Activated naive CD4-positive, alpha-beta T cell (primary cell): ENCODE results near the gene ACAP2.
"Not testable (repeated sequence)": the region's sequence is repeated elsewhere in the genome, so short reads cannot be mapped to it uniquely, and the experiment has no call there.

Experiments used
- DNase-seq, 4 experiments: peaks; one replicate each; lab custom pipeline; 2025; lab: John Stamatoyannopoulos, UW

ACAP2 gene

GRCh38 chr3:195442573-195443390 lies at the start of gene ACAP2:
Gene ACAP2 (minus strand): TSS chr3:195443020. CDS start chr3:195442847, 173 bp downstream.
- DNase-seq, result peak; percentile 93 to 98 (median 96)

GRCh38 chr3:195475614-195476013 lies 32.8 kb upstream of the ACAP2 start:
- no peak for DNase-seq

GRCh38 chr3:195475116-195475515 lies 32.3 kb upstream of the ACAP2 start:
- not testable (repeated sequence) for DNase-seq

DNA sequence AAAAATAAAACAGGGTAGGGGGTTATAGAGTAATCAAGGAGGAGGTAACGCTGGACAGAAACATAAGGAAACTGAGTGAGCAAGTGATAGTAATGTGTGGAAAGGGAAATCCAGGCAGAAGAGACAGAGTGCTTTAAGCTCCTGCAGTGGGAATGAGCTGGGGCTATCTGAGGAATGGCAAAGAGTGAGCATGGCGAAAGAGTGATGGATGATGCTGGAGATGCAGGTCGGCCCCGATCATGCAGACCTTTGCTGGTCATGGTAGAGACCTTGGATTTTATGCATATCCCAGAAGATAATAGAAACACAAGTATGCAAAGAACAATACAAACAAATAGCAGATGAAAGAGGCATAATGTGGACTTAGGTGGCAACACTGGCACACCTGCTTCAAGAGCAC lies 26.0 kb upstream of the ACAP2 start:
- DNase-seq, result no peak

GRCh38 chr3:195468391-195468776 lies 25.6 kb upstream of the ACAP2 start:
- DNase-seq, result no peak

DNA sequence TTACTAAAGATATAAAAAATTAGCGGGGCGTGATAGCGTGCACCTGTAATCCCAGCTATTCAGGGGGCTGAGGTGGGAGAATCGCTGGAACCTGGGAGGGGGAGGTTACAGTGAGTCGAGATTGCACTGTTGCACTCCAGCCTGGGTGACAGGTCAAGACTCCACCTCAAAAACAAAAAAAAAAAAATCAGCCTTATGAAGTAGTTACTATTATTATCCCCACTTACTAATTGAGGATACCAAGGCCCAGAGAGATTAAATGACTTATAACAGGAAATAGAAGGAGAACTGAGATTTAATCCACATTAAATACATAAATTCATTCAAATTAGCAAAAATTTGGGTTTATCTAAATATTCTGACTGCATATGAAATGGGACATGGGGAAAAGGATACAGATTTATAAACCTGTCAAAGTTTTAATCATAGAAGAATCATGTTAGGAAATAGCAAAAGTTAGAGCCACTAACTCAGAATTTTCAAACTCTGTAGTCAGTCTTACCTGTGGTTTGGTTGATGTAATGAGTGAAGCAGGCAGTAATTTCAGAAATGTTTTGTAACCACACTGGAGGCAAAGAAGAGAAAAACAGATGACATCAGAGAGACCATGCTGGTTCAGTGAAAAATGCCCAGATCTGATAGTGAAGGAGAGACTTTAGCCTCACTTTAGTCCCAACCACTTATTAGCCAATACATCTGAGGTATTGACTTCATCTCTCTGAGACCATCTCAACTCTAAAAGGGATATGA lies 25.0 kb upstream of the ACAP2 start:
- DNase-seq, result no peak

DNA sequence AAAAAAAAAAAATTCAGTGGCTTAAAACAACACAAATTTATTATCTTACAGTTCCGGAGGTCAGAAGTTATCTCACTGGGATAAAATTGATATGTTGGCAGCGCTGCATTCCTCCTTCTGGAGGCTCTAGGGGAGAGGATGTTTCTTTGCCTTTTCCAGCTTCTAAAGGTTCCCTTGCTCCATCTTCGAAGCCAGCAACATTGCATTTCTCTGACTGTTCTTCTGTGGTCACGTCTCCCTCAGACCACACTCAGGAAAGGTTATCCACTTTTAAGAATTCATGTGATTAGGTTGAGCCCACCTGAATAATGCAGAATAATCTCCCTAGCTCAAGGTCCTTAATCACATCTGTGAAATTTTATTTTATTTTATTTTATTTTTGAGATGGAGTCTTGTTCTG lies 23.4 kb upstream of the ACAP2 start:
- DNase-seq, result no peak

DNA sequence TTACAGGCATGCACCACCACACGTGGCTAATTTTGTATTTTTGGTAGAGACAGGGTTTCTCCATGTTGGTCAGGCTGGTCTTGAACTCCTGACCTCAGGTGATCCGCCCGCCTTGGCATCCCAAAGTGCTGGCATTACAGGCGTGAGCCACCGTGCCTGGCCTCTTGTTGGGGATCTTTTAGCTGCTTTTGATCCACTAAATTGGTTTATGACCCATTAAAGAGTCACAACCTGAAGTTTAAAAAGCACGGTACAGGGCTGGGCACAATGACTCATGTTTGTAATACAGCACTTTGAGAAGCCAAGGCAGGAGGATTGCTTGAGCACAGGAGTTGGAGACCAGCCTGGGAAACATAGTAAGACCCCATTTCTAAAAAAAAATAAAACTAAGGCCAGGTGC lies 20.1 kb upstream of the ACAP2 start:
- not testable (repeated sequence) for DNase-seq

- DNase-seq, result no peak
Observed at GRCh38 chr3:195462308-195462610, 19.4 kb upstream of the ACAP2 start.

DNA sequence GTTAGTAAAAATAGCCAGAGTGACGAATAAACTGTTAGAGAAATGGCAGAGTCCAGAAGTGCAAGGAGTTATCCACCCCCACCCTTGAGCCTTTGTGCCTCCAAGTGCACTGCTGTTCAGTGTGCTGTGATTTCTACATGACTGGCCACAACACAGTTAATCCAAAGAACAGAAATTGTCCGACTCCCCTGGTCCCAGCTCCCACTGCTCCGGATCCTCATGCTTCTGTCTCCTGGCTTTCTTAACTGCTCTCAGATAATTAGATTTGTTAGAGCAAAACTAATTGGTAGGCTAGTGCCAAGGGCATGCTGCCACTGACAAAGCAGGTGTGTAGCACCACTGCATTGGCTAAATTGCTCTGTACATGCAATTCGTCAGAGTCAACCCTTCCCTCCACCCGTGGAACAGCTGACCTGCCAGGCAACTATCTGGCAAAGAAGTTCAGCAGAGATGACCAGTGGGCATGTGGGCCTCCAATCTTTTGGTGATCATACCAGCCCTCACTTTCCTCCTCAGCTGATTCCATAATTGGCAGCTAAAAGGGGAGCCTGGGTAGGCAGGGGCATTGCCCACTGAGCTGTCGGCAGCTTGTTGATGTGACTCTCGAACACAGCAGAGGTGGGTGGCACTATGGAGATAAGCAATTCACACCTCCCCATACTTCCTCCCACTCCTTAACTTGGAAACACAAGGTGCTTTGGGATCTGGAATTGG lies 18.9 kb upstream of the ACAP2 start:
- no peak for DNase-seq

DNA sequence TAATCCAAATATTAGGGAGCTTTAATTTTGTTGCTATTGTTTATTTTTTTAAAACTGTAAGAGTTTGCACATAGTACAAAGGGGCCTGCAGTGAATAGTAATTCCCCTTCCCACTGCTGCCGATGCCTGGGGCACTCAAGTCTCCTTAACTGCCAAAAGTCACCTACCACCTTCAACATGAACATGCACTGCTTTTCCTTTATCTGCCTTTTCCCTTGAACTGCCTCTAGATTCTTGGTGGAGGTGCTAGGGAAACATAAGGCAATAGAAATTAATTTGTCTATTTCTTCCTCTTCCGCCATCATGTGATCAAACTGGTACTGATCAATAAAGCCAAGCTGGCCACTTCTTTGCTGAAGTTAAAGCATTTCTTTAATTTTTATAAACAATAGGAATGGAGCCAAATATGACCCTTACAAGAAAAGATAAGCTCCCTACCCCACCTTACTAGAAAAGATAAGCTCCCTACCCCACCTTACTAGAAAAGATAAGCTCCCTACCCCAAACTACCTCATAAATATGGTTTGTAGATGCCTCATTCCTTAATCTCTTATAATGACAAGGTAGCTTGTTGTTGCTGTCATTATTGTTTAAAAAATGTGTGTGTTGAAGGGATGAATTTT lies 17.4 kb upstream of the ACAP2 start:
- DNase-seq, result no peak

GRCh38 chr3:195458316-195458717 lies 15.5 kb upstream of the ACAP2 start:
- DNase-seq, result no peak

DNA sequence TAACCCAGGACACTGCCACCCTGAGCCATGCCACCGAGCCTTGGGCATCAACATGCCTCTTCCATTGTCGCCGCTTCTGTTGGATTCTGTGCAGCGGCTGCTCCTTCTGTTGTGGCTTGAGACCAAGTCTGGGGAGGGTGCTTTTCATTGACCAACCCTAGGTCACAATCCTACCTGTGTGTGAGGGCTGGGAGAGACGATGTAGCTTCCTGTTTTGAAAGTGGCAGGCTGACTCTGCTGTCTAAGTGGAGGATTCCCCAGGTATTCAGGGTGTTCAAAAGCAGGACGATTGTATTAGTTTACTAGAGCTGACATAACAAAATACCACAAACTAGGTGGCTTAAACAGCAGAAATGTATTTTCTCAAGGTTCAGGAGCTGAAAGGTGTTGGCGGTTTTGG lies 13.0 kb upstream of the ACAP2 start:
- no peak for DNase-seq

- no peak for DNase-seq
Observed at GRCh38 chr3:195453236-195453635, 10.4 kb upstream of the ACAP2 start.

DNA sequence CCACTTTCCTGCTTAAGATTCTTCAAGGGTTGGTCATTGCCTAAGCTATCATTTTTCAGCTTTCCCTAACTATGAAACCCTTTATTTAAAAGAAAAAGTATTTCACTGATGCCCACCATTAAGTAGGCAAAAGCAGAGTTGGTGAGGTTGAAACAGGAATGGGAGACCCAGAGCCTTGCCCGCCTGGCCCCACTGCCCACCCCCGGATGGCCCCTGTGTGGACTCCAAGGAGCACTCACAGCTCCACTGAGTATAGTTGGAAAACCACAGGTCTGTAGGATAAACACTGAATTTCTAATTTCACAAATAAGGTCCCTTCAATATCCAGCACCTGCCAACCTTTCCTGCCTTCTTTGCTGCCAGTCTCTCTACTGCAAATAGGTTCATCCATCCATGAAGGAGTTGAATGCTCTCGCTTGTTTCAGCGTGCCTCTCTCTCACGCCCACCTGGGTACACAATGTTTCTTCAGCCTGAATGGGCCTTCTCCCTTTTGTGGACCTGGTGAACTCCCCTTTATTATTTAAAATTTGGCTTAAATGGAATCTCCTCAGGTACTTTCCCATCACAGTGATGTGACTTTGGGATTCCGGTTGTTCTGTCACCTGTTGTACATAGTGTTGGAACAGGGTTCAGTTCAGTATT lies 8.7 kb upstream of the ACAP2 start:
- DNase-seq, result no peak

DNA sequence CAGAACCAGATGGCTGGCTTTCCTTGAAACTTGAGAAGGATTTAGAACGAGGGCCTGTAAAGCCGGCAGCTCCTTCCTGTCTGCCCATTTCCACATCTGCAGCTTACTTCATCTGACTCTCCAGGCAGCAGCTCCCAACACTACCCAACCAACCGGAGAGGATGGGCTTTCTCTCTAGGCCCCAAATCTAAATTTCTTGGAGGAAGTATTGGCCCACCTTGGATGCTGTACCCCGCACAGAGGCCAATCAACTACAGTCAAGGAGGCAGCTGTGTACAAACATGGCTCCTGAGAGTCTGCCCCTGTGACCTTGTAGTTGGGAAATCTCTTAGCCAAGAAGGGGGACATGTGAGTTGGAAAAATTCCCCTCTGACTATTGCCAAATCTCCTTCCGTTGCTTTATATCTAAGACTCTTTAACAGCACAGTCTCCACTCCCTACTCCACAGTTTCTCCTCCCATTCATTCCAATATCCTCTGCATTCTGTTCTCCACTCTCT lies 8.0 kb upstream of the ACAP2 start:
- DNase-seq, result no peak

GRCh38 chr3:195448205-195448875 lies 5.5 kb upstream of the ACAP2 start:
- DNase-seq, result no peak

DNA sequence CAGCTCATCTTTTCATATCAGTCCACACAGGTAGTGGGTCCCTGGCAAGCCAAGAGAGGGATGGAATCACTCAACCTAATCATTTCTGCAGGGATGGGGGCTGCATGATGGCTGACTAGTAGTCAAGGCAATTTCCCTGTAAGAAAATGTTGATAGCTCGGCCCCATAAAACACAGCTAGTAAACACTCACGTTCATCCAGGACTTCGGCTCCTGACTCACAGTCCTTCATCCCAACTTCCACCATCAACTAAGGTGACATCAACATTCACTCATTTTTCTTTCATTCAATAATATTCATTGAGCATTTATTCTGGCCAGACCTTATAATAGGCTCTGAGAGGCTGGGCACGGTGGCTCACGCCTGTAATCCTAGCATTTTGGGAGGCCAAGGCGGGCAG lies 4.4 kb upstream of the ACAP2 start:
- no peak for DNase-seq

DNA sequence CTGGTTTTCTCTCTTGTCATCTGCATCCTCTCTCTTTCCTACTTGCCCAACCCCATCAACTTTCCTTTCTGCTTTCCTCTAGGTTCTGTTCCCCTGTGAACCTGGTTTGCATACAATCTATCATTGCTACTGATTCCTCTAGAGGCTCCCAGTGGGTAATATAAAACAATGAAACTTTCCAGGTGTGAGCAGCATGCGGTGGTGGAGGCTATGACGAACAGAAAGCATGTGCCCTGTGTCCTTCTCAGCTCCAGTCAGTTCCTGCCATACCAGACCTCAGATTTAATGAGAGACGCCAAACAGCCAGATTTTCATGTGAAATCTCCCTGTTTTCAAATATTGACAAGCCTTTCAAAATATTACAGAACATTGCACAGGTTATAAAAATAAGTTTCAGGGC lies 3.5 kb upstream of the ACAP2 start:
- no peak for DNase-seq

DNA sequence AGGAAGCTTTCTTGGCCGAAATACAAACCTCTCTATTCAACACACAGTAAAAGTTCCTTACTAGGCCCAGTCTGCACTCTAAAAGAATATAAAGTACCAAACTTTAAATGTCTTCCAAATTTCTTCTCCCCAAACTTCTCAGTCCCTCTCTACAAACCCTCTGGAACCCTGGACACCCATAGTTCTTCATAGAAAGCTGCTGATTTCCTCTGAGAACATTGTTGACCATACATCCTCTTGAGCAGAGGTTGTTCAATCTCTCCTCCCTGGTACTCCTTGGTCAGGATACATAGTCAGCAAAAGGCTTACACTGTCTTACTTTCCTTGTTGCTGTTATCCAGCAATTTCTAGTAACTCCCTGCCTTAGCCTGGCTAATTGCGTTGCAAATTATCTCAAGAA lies 3.1 kb upstream of the ACAP2 start:
- no peak for DNase-seq

DNA sequence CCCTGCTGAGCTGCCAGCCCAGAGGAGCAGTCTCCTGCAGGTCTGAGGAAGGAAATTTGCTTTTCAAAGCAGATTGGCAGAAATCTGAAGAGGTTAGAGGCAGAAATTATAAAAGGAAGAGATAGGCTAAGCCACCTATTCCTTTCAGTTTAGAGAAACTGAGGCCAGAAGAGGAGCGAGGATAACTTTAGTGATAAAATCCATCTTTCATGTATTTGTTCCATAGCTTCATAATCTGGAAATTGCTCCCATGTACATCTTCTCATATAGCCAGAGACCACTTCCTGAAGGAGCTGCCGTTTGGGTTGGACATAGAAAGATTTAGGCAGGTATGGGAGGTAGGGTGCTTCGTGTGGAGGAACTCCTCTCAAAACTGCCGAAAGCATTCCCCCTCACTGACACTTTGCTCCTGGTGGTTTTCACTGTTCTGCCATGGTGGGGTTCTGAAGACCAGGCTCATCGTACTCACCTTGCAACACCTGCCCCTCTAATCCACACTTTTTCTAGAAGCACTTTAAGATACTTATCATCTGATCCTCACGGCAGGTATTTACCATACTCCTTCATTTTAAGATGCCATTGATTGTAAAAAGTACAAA lies 670 bp upstream of the ACAP2 start:
- no peak for DNase-seq
